ENCODE results near the gene FBN2.

DNA sequence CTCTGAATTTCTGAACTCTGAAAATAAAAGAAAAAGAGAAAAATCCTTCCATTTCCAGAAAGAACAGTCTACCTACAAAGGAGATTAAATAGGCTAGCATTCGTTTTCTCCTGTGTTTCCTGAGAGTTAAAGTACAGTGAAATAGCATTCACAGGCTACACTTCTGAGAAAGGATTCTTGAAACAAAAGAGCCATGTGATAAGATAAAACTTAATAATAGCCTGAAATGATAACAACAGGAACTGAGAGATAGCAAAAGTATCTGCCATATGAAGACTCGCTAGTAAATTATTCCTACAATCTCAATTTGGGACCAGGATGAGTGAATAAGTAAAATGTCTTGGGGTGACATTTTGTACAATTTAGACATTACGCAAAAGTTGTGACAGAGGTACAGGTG lies 62.4 kb downstream of the FBN2 start:
- TF ChIP-seq, protein P1, sequence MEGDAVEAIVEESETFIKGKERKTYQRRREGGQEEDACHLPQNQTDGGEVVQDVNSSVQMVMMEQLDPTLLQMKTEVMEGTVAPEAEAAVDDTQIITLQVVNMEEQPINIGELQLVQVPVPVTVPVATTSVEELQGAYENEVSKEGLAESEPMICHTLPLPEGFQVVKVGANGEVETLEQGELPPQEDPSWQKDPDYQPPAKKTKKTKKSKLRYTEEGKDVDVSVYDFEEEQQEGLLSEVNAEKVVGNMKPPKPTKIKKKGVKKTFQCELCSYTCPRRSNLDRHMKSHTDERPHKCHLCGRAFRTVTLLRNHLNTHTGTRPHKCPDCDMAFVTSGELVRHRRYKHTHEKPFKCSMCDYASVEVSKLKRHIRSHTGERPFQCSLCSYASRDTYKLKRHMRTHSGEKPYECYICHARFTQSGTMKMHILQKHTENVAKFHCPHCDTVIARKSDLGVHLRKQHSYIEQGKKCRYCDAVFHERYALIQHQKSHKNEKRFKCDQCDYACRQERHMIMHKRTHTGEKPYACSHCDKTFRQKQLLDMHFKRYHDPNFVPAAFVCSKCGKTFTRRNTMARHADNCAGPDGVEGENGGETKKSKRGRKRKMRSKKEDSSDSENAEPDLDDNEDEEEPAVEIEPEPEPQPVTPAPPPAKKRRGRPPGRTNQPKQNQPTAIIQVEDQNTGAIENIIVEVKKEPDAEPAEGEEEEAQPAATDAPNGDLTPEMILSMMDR (IDR thresholded peaks at IDR 0.05 in 2 of 3, conservative IDR thresholded peaks at IDR 0.05 in 1 of 3; ENCODE audit: borderline replicate concordance in 1 of 3, insufficient read depth in 1 of 3, low read depth in 2 of 3, low read length in 2 of 3) = no peak
- TF ChIP-seq POLR2A (IDR thresholded peaks at IDR 0.05; ENCODE audit: borderline replicate concordance, extremely low read depth, insufficient read depth, insufficient read length) (no peak), POLR2AphosphoS5 (IDR thresholded peaks at IDR 0.05; ENCODE audit: low read depth, low read length) (no peak), EZH2 (IDR thresholded peaks at IDR 0.05) (no peak), CEBPB (IDR thresholded peaks at IDR 0.05; ENCODE audit: low read depth) (no peak), ZFX (IDR thresholded peaks at IDR 0.05) (no peak)
